ENCODE measurements around the gene CHD3. TPM values are rescaled to one million over a fixed set of nuclear protein-coding genes. Genes with fewer than 3 reads are reported as not detected.

CHD3 gene
- total RNA-seq, 6 experiments from 2014 or later: 3.2 to 7.2 (median 5.1) TPM

- intact Hi-C loops (cut with DNase I): no loop called here
- DNase-seq (no peak), ATAC-seq (no peak)
- peaks cover 0 to 43% (median 20%) of the 10 kb centered on the region in 4 donors for H3K36me3 ChIP-seq
- H3K4me1 ChIP-seq: no peaks in the 10 kb centered on the region
- H3K27ac ChIP-seq: no peak overlapping the region
- H3K27me3 ChIP-seq: no peaks in the 10 kb centered on the region
- TF ChIP-seq CTCF (IDR thresholded peaks at IDR 0.05) (no peak), POLR2A (IDR thresholded peaks at IDR 0.05) (no peak)
- H3K9me3 ChIP-seq: no peaks in the 10 kb centered on the region
- 100% methylated on average over 2 of the region's 4 CpGs for WGBS (ENCODE audit: insufficient coverage, low coverage, low lambda C conversion rate, missing lambda C conversion rate)
- H3K4me3 ChIP-seq: no peak overlapping the region
Measured at GRCh38 chr17:7940034-7940433, 51.4 kb downstream of the CHD3 start.

GRCh38 chr17:7940743-7941142, 52.2 kb downstream of the CHD3 start:
- Histone ChIP-seq H3K27me3 (no peaks in the 10 kb centered on the region), H3K4me3 (no peak overlapping the region), H3K36me3 (peaks cover 0 to 51% (median 23%) of the 10 kb centered on the region in 4 donors), H3K4me1 (no peaks in the 10 kb centered on the region), H3K9me3 (no peaks in the 10 kb centered on the region), H3K27ac (no peak overlapping the region)
- no peak for ATAC-seq
- DNase-seq: no peak
- TF ChIP-seq POLR2A (IDR thresholded peaks at IDR 0.05) (no peak), CTCF (IDR thresholded peaks at IDR 0.05) (no peak)
- 92% methylated on average over 6 of the region's 6 CpGs for WGBS (ENCODE audit: insufficient coverage, low coverage, low lambda C conversion rate, missing lambda C conversion rate)
- intact Hi-C loops (cut with DNase I): no loop called here

- 87% methylated on average over 6 of the region's 13 CpGs for WGBS (ENCODE audit: insufficient coverage, low coverage, low lambda C conversion rate, missing lambda C conversion rate)
- Histone ChIP-seq H3K36me3 (peaks cover 0 to 65% (median 26%) of the 10 kb centered on the region in 4 donors), H3K27ac (no peak overlapping the region), H3K9me3 (no peaks in the 10 kb centered on the region), H3K4me1 (no peaks in the 10 kb centered on the region), H3K27me3 (no peaks in the 10 kb centered on the region), H3K4me3 (no peak overlapping the region)
- TF ChIP-seq CTCF (IDR thresholded peaks at IDR 0.05) (no peak), POLR2A (IDR thresholded peaks at IDR 0.05) (no peak)
- DNase-seq: no peak
- intact Hi-C loops (cut with DNase I): no loop called here
- ATAC-seq: no peak
Measured at GRCh38 chr17:7943291-7943690, 54.7 kb downstream of the CHD3 start.

GRCh38 chr17:7944326-7944725, 55.7 kb downstream of the CHD3 start:
- intact Hi-C loops (cut with DNase I): no loop called here
- no peak overlapping the region for H3K4me3 ChIP-seq
- no CpG with 5 or more reads among the region's 9 CpGs for WGBS (ENCODE audit: insufficient coverage, low coverage, low lambda C conversion rate, missing lambda C conversion rate)
- H3K27me3 ChIP-seq: no peaks in the 10 kb centered on the region
- TF ChIP-seq POLR2A (IDR thresholded peaks at IDR 0.05) (no peak), CTCF (IDR thresholded peaks at IDR 0.05) (no peak)
- DNase-seq (no peak), ATAC-seq (no peak)
- H3K36me3 ChIP-seq: peaks cover 0 to 72% (median 28%) of the 10 kb centered on the region in 4 donors
- H3K9me3 ChIP-seq: no peaks in the 10 kb centered on the region
- no peak overlapping the region for H3K27ac ChIP-seq
- H3K4me1 ChIP-seq: no peaks in the 10 kb centered on the region

GRCh38 chr17:7945651-7946050, 57.1 kb downstream of the CHD3 start:
- no peak overlapping the region for H3K4me3 ChIP-seq
- intact Hi-C loops (cut with DNase I): no loop called here
- 96% methylated on average over 4 of the region's 7 CpGs for WGBS (ENCODE audit: insufficient coverage, low coverage, low lambda C conversion rate, missing lambda C conversion rate)
- ATAC-seq (no peak), DNase-seq (no peak)
- TF ChIP-seq CTCF (IDR thresholded peaks at IDR 0.05) (no peak), POLR2A (IDR thresholded peaks at IDR 0.05) (no peak)
- no peaks in the 10 kb centered on the region for H3K4me1 ChIP-seq
- no peaks in the 10 kb centered on the region for H3K9me3 ChIP-seq
- no peaks in the 10 kb centered on the region for H3K27me3 ChIP-seq
- H3K36me3 ChIP-seq: peaks cover 0 to 60% (median 21%) of the 10 kb centered on the region in 4 donors
- H3K27ac ChIP-seq: no peak overlapping the region
